Measurements from ENCODE around the gene CA10.

CA10 gene

GRCh38 chr17:51668155-51668962 lies 490.2 kb downstream of the CA10 start:
- no peak for DNase-seq

DNA sequence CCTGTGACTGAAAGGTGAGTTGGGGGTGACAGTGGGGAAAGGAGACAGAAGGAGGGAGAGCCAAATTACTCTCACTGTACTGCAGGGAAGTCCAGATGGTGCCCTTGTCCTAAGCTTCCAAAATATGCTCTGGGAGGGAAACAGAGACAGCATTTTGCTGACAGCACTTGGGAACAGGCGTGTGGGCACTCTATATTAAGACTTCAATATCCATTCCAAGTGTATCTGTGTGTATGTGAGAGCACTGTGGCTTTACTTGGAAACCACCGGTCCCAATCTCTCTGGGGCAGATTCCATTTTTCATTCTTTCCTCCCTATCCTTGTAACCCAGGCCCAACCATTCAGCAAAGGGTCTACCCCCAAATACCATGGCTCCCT lies 490.8 kb downstream of the CA10 start:
- DNase-seq, result peak; percentile 59

- no peak for DNase-seq
These were observed 491.4 kb downstream of the CA10 start for GRCh38 chr17:51666971-51667705.

DNA sequence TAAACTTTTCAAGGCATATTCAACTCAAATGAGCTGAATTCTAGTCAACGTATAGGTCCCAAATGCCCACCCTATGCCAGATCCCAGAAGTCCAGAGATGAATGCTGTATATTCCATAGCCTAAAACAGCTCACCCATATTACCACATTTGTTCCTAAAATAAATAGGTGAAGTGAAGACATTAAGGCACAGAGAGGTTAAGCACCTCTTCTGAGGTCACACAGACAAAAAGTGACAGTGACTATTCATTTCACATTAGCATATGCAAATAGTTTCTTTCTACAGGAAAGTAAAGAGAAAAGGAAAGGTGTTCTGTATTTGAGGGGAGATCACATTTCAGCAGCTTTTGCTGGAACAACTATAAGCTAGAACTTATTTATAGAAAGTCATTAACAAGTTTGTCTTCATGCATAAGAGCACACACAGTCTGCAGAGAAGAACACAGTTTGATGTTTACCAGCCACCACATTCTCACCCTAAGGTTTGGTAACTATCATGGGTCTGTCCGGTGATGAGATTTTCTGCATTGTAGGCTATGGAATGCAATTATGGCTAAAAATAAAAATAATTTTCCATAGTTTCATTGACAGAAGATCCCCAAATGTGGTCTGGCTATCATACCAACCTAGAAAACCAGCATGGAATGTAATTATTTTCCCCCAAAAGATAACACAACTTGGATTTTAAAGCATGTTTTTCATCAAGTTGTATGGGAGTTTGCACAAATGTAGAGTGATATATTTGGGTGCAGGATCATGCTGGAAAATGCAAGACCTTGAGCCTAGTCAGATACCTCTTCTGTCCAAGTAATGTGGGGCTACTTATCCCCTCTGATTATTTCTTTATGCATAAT lies 496.1 kb downstream of the CA10 start:
- DNase-seq, result no peak

DNA sequence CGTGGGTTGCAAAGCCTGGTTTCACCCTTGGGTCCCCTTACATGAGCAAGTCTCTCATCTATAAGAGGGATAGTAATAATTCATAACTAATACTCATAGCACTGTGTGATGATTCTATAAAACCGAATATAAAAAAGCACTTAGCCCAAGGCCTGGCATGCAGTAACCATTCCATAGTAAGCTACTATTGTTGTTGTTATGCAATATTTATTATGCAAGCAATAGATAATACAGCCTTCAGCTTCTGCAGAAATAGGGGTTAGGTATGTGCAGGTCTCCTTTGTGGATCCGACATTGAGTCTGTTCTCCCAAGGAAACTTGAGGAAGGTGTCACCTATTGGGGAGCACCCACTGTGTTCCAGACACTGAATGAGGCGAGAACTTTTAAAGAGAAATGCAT lies 497.1 kb downstream of the CA10 start:
- no peak for DNase-seq

DNA sequence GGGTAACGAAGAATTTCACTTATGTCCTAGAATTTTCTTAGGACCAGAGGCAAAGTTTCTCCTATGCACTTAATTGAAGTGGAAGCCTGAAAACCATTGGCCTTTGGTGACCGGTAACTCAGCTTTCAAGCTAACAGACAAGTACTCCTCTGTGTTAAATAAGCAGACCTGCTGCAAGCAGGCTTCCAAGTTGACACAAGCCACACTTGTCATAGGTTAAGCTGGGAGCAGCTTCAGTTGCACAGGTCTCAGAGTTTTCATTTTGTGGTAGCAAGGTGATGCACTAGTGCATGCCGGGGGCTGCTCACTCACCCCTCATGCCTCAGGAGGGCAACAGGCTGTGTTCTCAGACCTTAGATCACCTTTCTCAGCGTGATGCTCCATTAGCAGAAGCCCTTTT lies 498.2 kb downstream of the CA10 start:
- DNase-seq, result no peak

DNA sequence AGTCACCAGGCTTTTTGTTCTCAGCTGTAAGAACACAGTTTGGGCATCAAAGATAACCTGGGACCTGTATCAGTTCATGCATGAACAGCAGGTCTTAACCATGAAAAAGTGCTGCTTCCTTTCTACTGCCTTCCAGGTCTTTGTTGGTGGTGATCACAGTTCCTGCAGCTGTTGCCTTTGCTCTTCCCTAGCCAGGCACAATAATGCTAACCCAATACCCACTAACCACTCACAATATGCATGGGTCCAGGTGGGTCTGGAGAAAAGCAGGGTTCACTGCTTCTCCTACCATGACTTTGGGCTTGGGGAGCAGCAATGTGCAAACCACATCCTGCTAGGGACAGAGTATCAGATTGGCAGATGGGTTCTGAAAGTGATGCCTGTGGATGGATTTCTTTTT lies 501.3 kb downstream of the CA10 start:
- DNase-seq, result no peak

GRCh38 chr17:51653878-51654277 lies 504.6 kb downstream of the CA10 start:
- DNase-seq, result peak; percentile 67

GRCh38 chr17:51652529-51652928 lies 506.0 kb downstream of the CA10 start:
- DNase-seq, result no peak

- DNase-seq, result no peak
These were observed 506.8 kb downstream of the CA10 start for GRCh38 chr17:51651513-51652298.

- DNase-seq, result no peak
These were observed 507.7 kb downstream of the CA10 start for GRCh38 chr17:51650772-51651171.

GRCh38 chr17:51650202-51650601 lies 508.3 kb downstream of the CA10 start:
- DNase-seq, result no peak

GRCh38 chr17:51647826-51648225 lies 510.7 kb downstream of the CA10 start:
- DNase-seq, result no peak

DNA sequence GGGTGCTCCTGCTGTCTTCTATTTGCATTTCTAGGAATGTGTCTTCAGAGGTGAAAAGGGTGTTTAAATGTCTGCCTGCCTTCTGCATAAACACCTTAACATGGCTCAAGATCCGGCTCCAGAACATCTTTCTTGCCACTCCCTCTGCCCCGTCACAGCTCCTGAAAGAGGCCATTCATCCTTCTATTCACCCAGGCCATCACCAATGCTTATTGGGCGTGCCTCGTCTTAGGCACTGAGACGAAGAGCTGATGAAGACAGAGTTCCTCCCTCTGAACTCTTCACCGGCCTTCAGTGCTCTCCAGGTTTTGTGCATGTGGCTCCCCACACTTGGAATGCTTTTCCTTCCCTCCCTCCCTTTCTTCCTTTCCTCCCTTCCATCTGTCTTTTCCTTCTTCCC lies 511.4 kb downstream of the CA10 start:
- DNase-seq, result no peak

DNA sequence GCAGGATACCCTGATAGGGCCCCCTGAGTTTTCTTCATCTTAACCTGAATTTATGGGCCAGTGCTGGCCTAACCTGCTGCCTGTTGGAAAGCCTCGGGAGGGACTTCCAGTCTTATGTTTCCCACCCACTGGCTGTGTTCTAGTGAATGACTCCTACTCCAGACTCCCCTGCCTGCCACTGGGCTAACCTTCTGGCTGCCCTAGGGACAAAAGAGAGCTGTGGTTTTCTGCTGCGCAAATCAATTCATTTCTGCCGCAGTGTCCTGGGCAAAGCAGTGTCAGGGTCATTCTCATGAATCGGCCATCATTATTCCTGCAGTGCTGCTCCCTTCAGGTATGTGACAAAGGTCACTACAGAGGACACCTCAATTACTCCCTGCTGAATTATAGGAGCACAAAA lies 512.0 kb downstream of the CA10 start:
- DNase-seq, result no peak

- DNase-seq, result no peak
These were observed 513.5 kb downstream of the CA10 start for GRCh38 chr17:51645056-51645455.

DNA sequence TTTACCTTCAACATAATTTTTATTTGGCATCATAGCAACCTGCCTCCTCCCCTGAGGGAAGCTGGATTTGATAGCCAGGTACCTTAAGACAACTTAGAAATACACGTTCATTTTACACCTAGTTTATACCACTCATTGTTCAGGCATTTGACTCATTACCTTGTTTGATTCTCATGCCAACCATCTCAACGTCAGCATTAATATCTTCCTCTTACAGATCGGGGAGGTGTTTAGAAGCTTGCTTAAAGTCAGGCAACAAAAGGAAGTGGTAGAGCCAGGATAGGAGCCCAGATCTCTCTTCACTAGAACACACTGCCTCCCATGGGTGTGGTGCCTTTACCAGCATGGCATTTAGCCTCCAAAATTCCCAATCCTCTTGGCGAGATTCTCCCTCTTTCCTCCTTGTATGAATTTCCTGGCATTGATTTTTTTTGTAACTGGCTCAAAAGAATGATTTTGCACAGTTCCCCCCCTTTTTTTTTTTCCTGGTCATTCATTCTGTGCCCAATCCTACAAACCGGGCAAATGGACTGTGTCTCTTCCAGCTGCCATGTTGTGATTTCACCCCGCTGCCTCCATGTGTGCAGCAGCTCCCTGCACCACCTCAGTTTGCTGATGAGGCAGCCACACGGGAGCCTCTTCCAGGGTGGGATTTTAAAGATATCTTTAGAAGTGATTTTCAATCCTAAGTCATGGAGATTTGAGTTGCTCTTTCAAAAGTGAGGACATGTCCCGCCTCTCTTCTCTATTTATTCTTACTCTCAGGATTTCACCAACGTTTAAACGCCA lies 514.6 kb downstream of the CA10 start:
- DNase-seq, result no peak

DNA sequence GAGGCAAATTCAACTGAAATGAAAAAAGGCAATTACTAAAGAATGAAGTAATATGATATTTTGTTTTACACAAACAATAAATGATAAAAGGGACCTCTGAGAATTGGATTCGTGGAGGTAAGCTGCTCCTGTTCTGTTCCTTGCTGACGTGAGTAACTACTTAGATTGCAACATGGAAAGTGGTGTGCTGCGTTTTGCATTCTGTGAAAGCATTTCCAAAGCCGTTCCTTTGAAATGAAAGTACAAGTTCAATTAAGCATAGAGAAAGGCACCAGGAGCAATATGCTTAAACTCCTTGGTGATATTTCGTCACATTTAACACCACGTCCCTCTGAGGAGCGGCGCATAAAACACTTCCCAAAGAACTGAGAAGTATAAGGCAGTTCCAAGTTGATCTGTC lies 516.5 kb downstream of the CA10 start:
- DNase-seq, result no peak

DNA sequence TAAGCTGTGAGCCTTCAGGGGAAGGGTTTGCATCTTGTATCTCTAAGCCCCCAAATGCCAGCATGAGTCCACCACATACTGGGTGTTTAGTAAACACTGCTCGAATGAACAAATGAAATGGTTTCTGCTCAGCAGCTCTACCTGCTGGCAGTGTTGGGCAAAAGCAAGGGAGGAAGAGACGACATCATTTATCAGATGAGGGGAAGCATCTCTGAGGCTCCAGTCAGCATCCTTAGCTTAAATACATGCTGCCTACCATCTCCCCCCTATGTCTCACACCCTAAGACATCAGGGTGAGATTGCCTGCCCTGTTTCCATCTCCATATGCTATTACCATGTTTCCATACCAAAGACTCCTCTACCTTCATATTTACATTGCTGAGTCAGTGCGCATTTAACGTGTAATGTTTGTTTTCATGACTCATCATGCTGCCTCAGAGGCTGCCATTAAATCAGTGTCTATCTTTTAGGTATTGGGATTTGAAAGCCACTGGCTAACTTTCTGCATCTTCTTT lies 518.3 kb downstream of the CA10 start:
- no peak for DNase-seq

- no peak for DNase-seq
These were observed 519.5 kb downstream of the CA10 start for GRCh38 chr17:51638971-51639370.

- DNase-seq, result no peak
These were observed 522.2 kb downstream of the CA10 start for GRCh38 chr17:51636291-51636690.

Measured in NCI-H524 treated with DMSO at 0.1 percent for 48 hours (cell line).